Panc1 (cell line): ENCODE measurements around the gene TMEM132C. TPM values are rescaled to one million over a fixed set of nuclear protein-coding genes. Genes with fewer than 3 reads are reported as not detected.

ENCODE experiments used
- ATAC-seq: fragments of 200-7000 bp; cut with Tn5 transposase; 2 replicates; pipeline ENCODE4 v1.9.1; 2020; ENCODE audit warnings: mild to moderate bottlenecking, moderate library complexity
- BruUV-seq: library from RNA; stranded (reverse); fragments of 400-500 nt; replicated peaks from 2 replicates; lab custom pipeline; 2021; lab: Mats Ljungman, UMichigan
- CTCF ChIA-PET: fragments of 300-600 bp; sonication (Branson Sonifier 250); formaldehyde crosslinking; loops from one replicate; lab custom pipeline; 2022; ENCODE audit warnings: antibody characterized with exemption; lab: Charles Lee
- POLR2A ChIA-PET: fragments of 300-600 bp; sonication (Branson Sonifier 250); formaldehyde crosslinking; loops from one replicate; lab custom pipeline; 2022; ENCODE audit warnings: antibody characterized with exemption; lab: Charles Lee
- DNase-seq: peaks from one replicate; pipeline ENCODE4 v3.0.0-alpha.2; 2010; ENCODE audit warnings: low read depth, low spot score
- H3K27ac ChIP-seq: 2 replicates; pipeline ENCODE4 v1.5.1; 2011; ENCODE audit warnings: mild to moderate bottlenecking, low read length, inconsistent platforms
- H3K27me3 ChIP-seq: fragments of 200-500 bp; sonication (Bioruptor generic); 2 replicates; pipeline ENCODE4 v1.6.0; 2014; ENCODE audit warnings: low read length, inconsistent platforms; ENCODE audit not compliant: control insufficient read depth, insufficient read depth
- H3K36me3 ChIP-seq: fragments of 200-500 bp; sonication (Bioruptor generic); 2 replicates; pipeline ENCODE4 v1.5.1; 2014; ENCODE audit warnings: inconsistent platforms, mild to moderate bottlenecking, low read length, moderate library complexity; ENCODE audit not compliant: control insufficient read depth, insufficient read depth
- H3K4me1 ChIP-seq: 2 replicates; pipeline ENCODE4 v1.5.1; 2011; ENCODE audit warnings: inconsistent platforms, mild to moderate bottlenecking, low read length, moderate library complexity; ENCODE audit not compliant: control insufficient read depth, insufficient read depth
- H3K4me3 ChIP-seq, 2 experiments: 2 replicates each; pipeline ENCODE4 v1.5.1; 2011 to 2012; ENCODE audit warnings: low read depth in 2 of 2, low read length in 2 of 2, mild to moderate bottlenecking in 2 of 2, inconsistent platforms in 1 of 2, moderate library complexity in 1 of 2
- H3K9me3 ChIP-seq: fragments of 200-500 bp; sonication (Bioruptor generic); 2 replicates; pipeline ENCODE4 v1.5.1; 2014; ENCODE audit warnings: low read depth, mild to moderate bottlenecking, inconsistent platforms, low read length, moderate library complexity; ENCODE audit not compliant: control insufficient read depth, insufficient read depth
- POLR2AphosphoS5 ChIP-seq: IDR thresholded peaks from 2 replicates; pipeline ENCODE4 v1.6.1; 2012; ENCODE audit warnings: mild to moderate bottlenecking, low read depth, low read length, moderate library complexity
- SIN3A ChIP-seq: IDR thresholded peaks from 2 replicates; pipeline ENCODE4 v1.6.1; 2012; ENCODE audit warnings: low read depth, mild to moderate bottlenecking, low read length, moderate library complexity, borderline replicate concordance; ENCODE audit not compliant: insufficient read depth
- TCF7L2 ChIP-seq: IDR thresholded peaks from 2 replicates; pipeline ENCODE4 v1.6.1; 2011; ENCODE audit warnings: mild to moderate bottlenecking, low read depth, low read length, inconsistent platforms
- in situ Hi-C: cut with HindIII; loops from 2 replicates; pipeline ENCODE4 v1.10.0; 2016; ENCODE audit warnings: low sequenced_read_pairs, low pct_unique_long_range_greater_than_20kb
- intact Hi-C: fragments of 100-400 bp; cut with micrococcal nuclease; formaldehyde crosslinking; loops from one replicate; pipeline ENCODE4 v1.10.0; 2022; ENCODE audit not compliant: unreplicated experiment
- total RNA-seq: library from RNA; stranded (reverse); gene quantifications from one replicate; pipeline ENCODE4 v1.2.1, GENCODE V29; 2021; ENCODE audit not compliant: unreplicated experiment
- TF ChIP-seq, protein P1 (sequence below), 2 experiments: IDR thresholded peaks; 2 replicates each; pipeline ENCODE4 v1.6.1; 2011 to 2012; ENCODE audit warnings: low read depth in 2 of 2, control low read depth in 1 of 2, low read length in 1 of 2, mild to moderate bottlenecking in 1 of 2, moderate library complexity in 1 of 2; ENCODE audit not compliant: insufficient read depth in 1 of 2
- TF ChIP-seq, protein P2 (sequence below): fragments of 450-650 bp; IDR thresholded peaks from 2 replicates; pipeline ENCODE4 v1.5.1; 2017; ENCODE audit warnings: mild to moderate bottlenecking

TMEM132C gene
- total RNA-seq, 1 experiment from 2014 or later: not detected

DNA sequence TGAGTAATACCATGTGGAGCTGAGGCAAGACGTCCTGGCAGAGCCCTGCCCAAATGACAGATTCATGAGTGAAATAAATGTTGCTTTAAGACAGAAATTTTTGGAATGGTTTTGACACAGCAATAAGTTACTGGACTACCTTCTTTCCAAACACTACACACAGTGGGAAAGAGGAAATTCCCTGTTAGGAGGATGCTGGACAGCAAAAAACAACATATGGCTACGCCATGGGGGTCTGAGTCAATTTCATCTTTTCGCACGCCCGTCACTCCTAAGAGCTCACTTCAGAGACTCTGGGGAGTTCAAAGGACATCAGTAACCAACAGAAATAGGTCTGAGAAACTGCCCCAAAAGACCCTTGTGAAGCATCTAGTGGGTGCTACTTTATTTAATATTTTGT is 55.4 kb downstream of the TMEM132C start:
- Histone ChIP-seq H3K27ac (no peak overlapping the region), H3K36me3 (no peaks in the 10 kb centered on the region), H3K4me3 (no peak overlapping the region), H3K4me1 (no peaks in the 10 kb centered on the region), H3K27me3 (no peaks in the 10 kb centered on the region; the same call in 1 of the 2 replicates), H3K9me3 (no peaks in the 10 kb centered on the region)
- no TSS peak for BruUV-seq
- ATAC-seq (no peak), DNase-seq (no peak)
- TF ChIP-seq, protein P1, sequence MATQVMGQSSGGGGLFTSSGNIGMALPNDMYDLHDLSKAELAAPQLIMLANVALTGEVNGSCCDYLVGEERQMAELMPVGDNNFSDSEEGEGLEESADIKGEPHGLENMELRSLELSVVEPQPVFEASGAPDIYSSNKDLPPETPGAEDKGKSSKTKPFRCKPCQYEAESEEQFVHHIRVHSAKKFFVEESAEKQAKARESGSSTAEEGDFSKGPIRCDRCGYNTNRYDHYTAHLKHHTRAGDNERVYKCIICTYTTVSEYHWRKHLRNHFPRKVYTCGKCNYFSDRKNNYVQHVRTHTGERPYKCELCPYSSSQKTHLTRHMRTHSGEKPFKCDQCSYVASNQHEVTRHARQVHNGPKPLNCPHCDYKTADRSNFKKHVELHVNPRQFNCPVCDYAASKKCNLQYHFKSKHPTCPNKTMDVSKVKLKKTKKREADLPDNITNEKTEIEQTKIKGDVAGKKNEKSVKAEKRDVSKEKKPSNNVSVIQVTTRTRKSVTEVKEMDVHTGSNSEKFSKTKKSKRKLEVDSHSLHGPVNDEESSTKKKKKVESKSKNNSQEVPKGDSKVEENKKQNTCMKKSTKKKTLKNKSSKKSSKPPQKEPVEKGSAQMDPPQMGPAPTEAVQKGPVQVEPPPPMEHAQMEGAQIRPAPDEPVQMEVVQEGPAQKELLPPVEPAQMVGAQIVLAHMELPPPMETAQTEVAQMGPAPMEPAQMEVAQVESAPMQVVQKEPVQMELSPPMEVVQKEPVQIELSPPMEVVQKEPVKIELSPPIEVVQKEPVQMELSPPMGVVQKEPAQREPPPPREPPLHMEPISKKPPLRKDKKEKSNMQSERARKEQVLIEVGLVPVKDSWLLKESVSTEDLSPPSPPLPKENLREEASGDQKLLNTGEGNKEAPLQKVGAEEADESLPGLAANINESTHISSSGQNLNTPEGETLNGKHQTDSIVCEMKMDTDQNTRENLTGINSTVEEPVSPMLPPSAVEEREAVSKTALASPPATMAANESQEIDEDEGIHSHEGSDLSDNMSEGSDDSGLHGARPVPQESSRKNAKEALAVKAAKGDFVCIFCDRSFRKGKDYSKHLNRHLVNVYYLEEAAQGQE (IDR thresholded peaks at IDR 0.05; ENCODE audit: insufficient read depth in 1 of 2, low read depth in 2 of 2, low read length in 1 of 2): no peak
- no peak for TF ChIP-seq SIN3A
- TF ChIP-seq, protein P2, sequence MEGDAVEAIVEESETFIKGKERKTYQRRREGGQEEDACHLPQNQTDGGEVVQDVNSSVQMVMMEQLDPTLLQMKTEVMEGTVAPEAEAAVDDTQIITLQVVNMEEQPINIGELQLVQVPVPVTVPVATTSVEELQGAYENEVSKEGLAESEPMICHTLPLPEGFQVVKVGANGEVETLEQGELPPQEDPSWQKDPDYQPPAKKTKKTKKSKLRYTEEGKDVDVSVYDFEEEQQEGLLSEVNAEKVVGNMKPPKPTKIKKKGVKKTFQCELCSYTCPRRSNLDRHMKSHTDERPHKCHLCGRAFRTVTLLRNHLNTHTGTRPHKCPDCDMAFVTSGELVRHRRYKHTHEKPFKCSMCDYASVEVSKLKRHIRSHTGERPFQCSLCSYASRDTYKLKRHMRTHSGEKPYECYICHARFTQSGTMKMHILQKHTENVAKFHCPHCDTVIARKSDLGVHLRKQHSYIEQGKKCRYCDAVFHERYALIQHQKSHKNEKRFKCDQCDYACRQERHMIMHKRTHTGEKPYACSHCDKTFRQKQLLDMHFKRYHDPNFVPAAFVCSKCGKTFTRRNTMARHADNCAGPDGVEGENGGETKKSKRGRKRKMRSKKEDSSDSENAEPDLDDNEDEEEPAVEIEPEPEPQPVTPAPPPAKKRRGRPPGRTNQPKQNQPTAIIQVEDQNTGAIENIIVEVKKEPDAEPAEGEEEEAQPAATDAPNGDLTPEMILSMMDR: no peak
- TF ChIP-seq TCF7L2: no peak
- TF ChIP-seq POLR2AphosphoS5: no peak
- POLR2A ChIA-PET: no interaction called here
- intact Hi-C loops: no loop called here
- CTCF ChIA-PET: no interaction called here
- in situ Hi-C loops: no loop called here

DNA sequence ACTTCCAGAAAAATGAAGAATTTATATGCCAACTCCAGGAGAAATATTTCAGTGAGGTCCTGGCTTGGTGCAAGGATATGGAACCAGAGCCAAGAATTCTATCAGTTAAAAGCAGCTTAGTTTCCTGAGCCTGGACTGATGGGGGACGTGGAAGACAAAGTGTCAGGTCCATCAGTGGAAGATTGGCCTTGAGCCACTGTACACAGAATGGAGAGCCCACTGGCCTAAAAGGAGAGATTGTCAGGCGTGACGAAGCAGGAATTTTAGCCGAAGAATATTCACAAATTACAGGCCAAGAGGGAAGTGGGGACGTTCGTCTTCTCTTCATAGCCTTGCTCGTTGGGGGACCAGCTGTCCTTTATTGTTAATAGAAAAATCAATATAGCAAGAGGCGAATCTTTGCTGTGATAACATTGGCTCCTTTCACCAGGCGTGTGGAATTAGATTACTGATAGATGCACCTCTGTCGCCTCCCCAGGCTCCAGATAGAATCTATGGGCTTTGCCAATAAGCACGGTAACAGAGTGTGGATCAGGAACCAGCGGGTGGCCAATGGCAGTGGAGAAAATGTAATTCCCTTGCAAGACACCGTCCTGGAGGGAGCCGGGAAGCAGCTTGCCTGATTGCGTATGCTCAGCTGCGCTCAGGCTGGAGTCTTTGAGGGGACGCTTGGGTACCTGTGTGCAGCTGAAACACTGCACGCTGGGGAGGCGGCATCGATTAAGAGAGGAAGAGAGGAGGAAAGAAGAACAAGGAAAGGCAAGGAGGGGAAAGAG is 56.4 kb downstream of the TMEM132C start:
- H3K4me3 ChIP-seq: no peak overlapping the region
- no TSS peak for BruUV-seq
- no peak overlapping the region for H3K27ac ChIP-seq
- no peak for ATAC-seq
- no peak for DNase-seq
- no peaks in the 10 kb centered on the region for H3K4me1 ChIP-seq
- no peaks in the 10 kb centered on the region for H3K36me3 ChIP-seq
- intact Hi-C loops: no loop called here
- no peaks in the 10 kb centered on the region; the same call in 1 of the 2 replicates for H3K27me3 ChIP-seq
- CTCF ChIA-PET: no interaction called here
- POLR2A ChIA-PET: no interaction called here
- TF ChIP-seq SIN3A: no peak
- TF ChIP-seq, protein P2: no peak
- TF ChIP-seq POLR2AphosphoS5: no peak
- TF ChIP-seq TCF7L2: no peak
- TF ChIP-seq, protein P1 (IDR thresholded peaks at IDR 0.05; ENCODE audit: insufficient read depth in 1 of 2, low read depth in 2 of 2, low read length in 1 of 2): no peak
- H3K9me3 ChIP-seq: no peaks in the 10 kb centered on the region
- in situ Hi-C loops: no loop called here
